K562 (cell line): ENCODE data around the gene ANK2. TPM values are rescaled to one million over a fixed set of nuclear protein-coding genes. Genes with fewer than 3 reads are reported as not detected.

Experiments
- ATAC-seq: fragments of 200-7000 bp; cut with Tn5 transposase; 3 replicates; pipeline ENCODE4 v1.9.1; 2020; ENCODE audit warnings: moderate library complexity
- BruUV-seq: library from RNA; stranded (reverse); fragments of 400-500 nt; replicated peaks from 2 replicates; lab custom pipeline; 2021; lab: Mats Ljungman, UMichigan
- CTCF ChIA-PET: fragments of 300-600 bp; formaldehyde crosslinking; extraction: SDS; loops from one replicate; lab custom pipeline; 2021; ENCODE audit warnings: low intra/inter-chr PET ratio; lab: Yijun Ruan, JAX
- POLR2A ChIA-PET: fragments of 300-600, 350-650 bp; sonication (Branson Sonifier 250); formaldehyde crosslinking; extraction: SDS; loops from one replicate; lab custom pipeline; 2021; ENCODE audit warnings: antibody characterized with exemption, inconsistent platforms; lab: Yijun Ruan, JAX
- DNase-seq, 4 experiments: peaks; one replicate each; pipeline versions ENCODE4 v3.0.0 to v3.0.0-alpha.2; 2011 to 2018; ENCODE audit warnings: low spot score in 3 of 4, mixed read lengths in 3 of 4; ENCODE audit errors: extremely low read depth in 1 of 4
- FAIRE-seq: peaks from 2 replicates; lab custom pipeline; 2011; peaks lifted over from hg19 to GRCh38; lab: Jason Lieb, UNC
- H2AFZ ChIP-seq: 2 replicates; pipeline ENCODE4 v1.6.0; 2011; ENCODE audit warnings: low read depth, low read length, control low read depth, inconsistent platforms
- H3K27ac ChIP-seq: fragments of 200-600 bp; 3 replicates; pipeline ENCODE4 v1.8.0; 2011; ENCODE audit warnings: low read depth, mild to moderate bottlenecking, control low read depth, inconsistent platforms, low read length, moderate library complexity, mixed read lengths; ENCODE audit errors: extremely low read depth
- H3K27me3 ChIP-seq, 2 experiments: fragments of 300-600 bp in 1 of 2; 2 replicates in 1 of 2; 3 replicates in 1 of 2; pipeline versions ENCODE4 v1.6.0 to v1.8.0; 2011; ENCODE audit warnings: inconsistent platforms in 2 of 2, low read length in 2 of 2, mild to moderate bottlenecking in 1 of 2, mixed read lengths in 1 of 2, moderate library complexity in 1 of 2; ENCODE audit not compliant: control insufficient read depth in 2 of 2, insufficient read depth in 2 of 2
- H3K36me3 ChIP-seq: fragments of 300-600 bp; 3 replicates; pipeline ENCODE4 v1.8.0; 2011; ENCODE audit warnings: mild to moderate bottlenecking, low read length, inconsistent platforms; ENCODE audit not compliant: control insufficient read depth, insufficient read depth
- H3K4me1 ChIP-seq, 2 experiments: fragments of 200-600 bp in 1 of 2; replicated peaks in 1 of 2; 2 replicates in 1 of 2; 3 replicates in 1 of 2; pipeline versions ENCODE4 v1.5.1 to v1.8.0; 2011; ENCODE audit warnings: inconsistent platforms in 2 of 2, low read length in 2 of 2, mild to moderate bottlenecking in 1 of 2, mixed read lengths in 1 of 2, moderate library complexity in 1 of 2; ENCODE audit not compliant: control insufficient read depth in 2 of 2, insufficient read depth in 2 of 2
- H3K4me2 ChIP-seq: 2 replicates; pipeline ENCODE4 v1.6.1; 2011; ENCODE audit warnings: low read length, control low read depth, inconsistent platforms, mixed read lengths; ENCODE audit not compliant: insufficient read depth
- H3K4me3 ChIP-seq: fragments of 200-600 bp; sonication (generic), shearing (Covaris generic); 2 replicates; pipeline ENCODE4 v1.5.1; 2016; ENCODE audit warnings: control low read depth, inconsistent platforms
- H3K79me2 ChIP-seq: fragments of 200-600 bp; 3 replicates; pipeline ENCODE4 v1.8.0; 2011; ENCODE audit warnings: low read length, inconsistent platforms; ENCODE audit not compliant: control insufficient read depth, insufficient read depth
- H3K9ac ChIP-seq, 2 experiments: 2 replicates each; pipeline versions ENCODE4 v1.6.0 to v1.6.1; 2011; ENCODE audit warnings: low read depth in 2 of 2, low read length in 2 of 2, control low read depth in 1 of 2, inconsistent platforms in 1 of 2, mild to moderate bottlenecking in 1 of 2, mixed read lengths in 1 of 2; ENCODE audit not compliant: insufficient read depth in 1 of 2
- H3K9me1 ChIP-seq: one replicate; pipeline ENCODE4 v1.6.0; 2011; ENCODE audit warnings: inconsistent platforms, mild to moderate bottlenecking, low read length, moderate library complexity; ENCODE audit not compliant: control insufficient read depth, insufficient read depth
- H3K9me3 ChIP-seq: replicated peaks from 2 replicates; pipeline ENCODE4 v1.5.1; 2011; ENCODE audit warnings: low read depth, low read length, inconsistent platforms; ENCODE audit not compliant: control insufficient read depth, insufficient read depth
- H4K20me1 ChIP-seq: replicated peaks from 2 replicates; pipeline ENCODE4 v1.6.1; 2011; ENCODE audit warnings: low read length, inconsistent platforms, mixed read lengths; ENCODE audit not compliant: control insufficient read depth, insufficient read depth
- BRD4 ChIP-seq: fragments of 200-600 bp; sonication (generic); IDR thresholded peaks from 2 replicates; pipeline ENCODE4 v1.6.1; 2017; ENCODE audit warnings: inconsistent platforms
- CBX2 ChIP-seq: fragments of 200-600 bp; sonication (generic); IDR thresholded peaks from one replicate; pipeline ENCODE4 v1.6.1; 2012; ENCODE audit warnings: mild to moderate bottlenecking, low read length, inconsistent platforms; ENCODE audit not compliant: insufficient read depth, poor library complexity, severe bottlenecking
- E2F5 ChIP-seq: sonication (generic); formaldehyde crosslinking; IDR thresholded peaks from 2 replicates; pipeline ENCODE4 v1.8.0; 2022; ENCODE audit warnings: mild to moderate bottlenecking, missing genetic modification reagents
- ID3 ChIP-seq, 2 experiments: fragments of 250-450 bp in 1 of 2; fragments of 450-650 bp in 1 of 2; sonication (Bioruptor Pico) in 1 of 2; IDR thresholded peaks; 2 replicates each; pipeline versions ENCODE4 v1.6.1 to v1.8.0; 2016 to 2021; ENCODE audit warnings: mild to moderate bottlenecking in 2 of 2, moderate library complexity in 2 of 2, missing compliant biosample characterization in 1 of 2, missing genetic modification characterization in 1 of 2
- MCM3 ChIP-seq: fragments of 450-650 bp; IDR thresholded peaks from 2 replicates; pipeline ENCODE4 v1.6.1; 2016
- MTA3 ChIP-seq: fragments of 450-650 bp; formaldehyde crosslinking; IDR thresholded peaks from 2 replicates; pipeline ENCODE4 v1.6.1; 2017; ENCODE audit warnings: mild to moderate bottlenecking, borderline replicate concordance
- NR3C1 ChIP-seq: sonication (generic); formaldehyde crosslinking; IDR thresholded peaks from 2 replicates; pipeline ENCODE4 v1.8.1; 2022; ENCODE audit warnings: missing genetic modification reagents
- NRF1 ChIP-seq, 2 experiments: fragments of 450-650 bp; IDR thresholded peaks in 1 of 2; conservative IDR thresholded peaks in 1 of 2; 2 replicates each; pipeline ENCODE4 v1.6.1; 2014; ENCODE audit warnings: mild to moderate bottlenecking in 2 of 2
- PATZ1 ChIP-seq: fragments of 250-450 bp; sonication (Bioruptor Pico); IDR thresholded peaks from 2 replicates; pipeline ENCODE4 v1.5.0; 2020; ENCODE audit warnings: mild to moderate bottlenecking, borderline replicate concordance
- POLR3G ChIP-seq: IDR thresholded peaks from 2 replicates; pipeline ENCODE4 v1.6.1; 2011; ENCODE audit not compliant: insufficient read length, insufficient replicate concordance; ENCODE audit errors: extremely low read depth
- SIN3A ChIP-seq, 2 experiments: fragments of 150-350 bp in 1 of 2; IDR thresholded peaks; 2 replicates each; pipeline ENCODE4 v1.6.1; 2011 to 2016; ENCODE audit warnings: borderline replicate concordance in 2 of 2, low read depth in 2 of 2, low read length in 2 of 2, mild to moderate bottlenecking in 2 of 2, moderate library complexity in 2 of 2; ENCODE audit not compliant: control insufficient read depth in 1 of 2
- THRB ChIP-seq: fragments of 450-650 bp; formaldehyde crosslinking; conservative IDR thresholded peaks from 2 replicates; pipeline ENCODE4 v1.4.0; 2022; ENCODE audit warnings: mild to moderate bottlenecking, missing genetic modification characterization
- ZNF12 ChIP-seq: sonication (generic); formaldehyde crosslinking; IDR thresholded peaks from 2 replicates; pipeline ENCODE4 v1.4.0; 2020; ENCODE audit warnings: mild to moderate bottlenecking, missing genetic modification reagents
- ZNF561 ChIP-seq: fragments of 450-650 bp; formaldehyde crosslinking; conservative IDR thresholded peaks from 2 replicates; pipeline ENCODE4 v1.4.0; 2020; ENCODE audit warnings: mild to moderate bottlenecking, moderate library complexity
- WGBS: fragments of 100-300 bp; shearing (Covaris generic); methylation state at CpG from one replicate; pipeline ENCODE4 v1.1.6; 2016; ENCODE audit warnings: low coverage, mixed read lengths; ENCODE audit not compliant: insufficient coverage; ENCODE audit errors: missing lambda C conversion rate; 5-methylcytosine and 5-hydroxymethylcytosine counted together
- in situ Hi-C: fragments of 300-500 bp; cut with MboI; formaldehyde crosslinking; loops from 4 replicates; pipeline ENCODE4 v1.15.0; 2018; ENCODE audit warnings: inconsistent platforms, mixed read lengths
- intact Hi-C: fragments of 100-400 bp; cut with micrococcal nuclease; formaldehyde crosslinking; loops from 2 replicates; pipeline ENCODE4 v1.14.2; 2022
- polyA plus RNA-seq, 8 experiments: library from polyadenylated mRNA; depleted of rRNA in 4 of 8; stranded (reverse) in 5 of 8; unstranded in 3 of 8; fragments of >200 nt; fragmentation: Nextera tagmentation in 2 of 8; fragmentation: Illumina TruSeq in 1 of 8; extraction: Ambion mirVana in 2 of 8; extraction: Trizol in 1 of 8; gene quantifications; 2 replicates each; pipeline versions ENCODE4 v1.2.1 to v1.2.3, GENCODE V29; 2011 to 2014; ENCODE audit warnings: inconsistent platforms in 1 of 8, missing spikeins in 1 of 8
- total RNA-seq, 7 experiments: library from RNA; depleted of rRNA in 6 of 7; stranded (reverse); fragments of >200 nt in 6 of 7; fragmentation: Illumina TruSeq in 2 of 7; extraction: Trizol in 2 of 7; gene quantifications; 2 replicates each; pipeline versions ENCODE4 v1.2.1 to v1.2.3, GENCODE V29; 2011 to 2021; ENCODE audit warnings: low replicate concordance in 1 of 7

ANK2 gene
- total and polyA plus RNA-seq, 9 of the 15 experiments (the other 6 are each of a cell fraction or from before 2014, with no cell fraction given), result 0.07 to 0.24 TPM; not detected in 7

- H3K9me3 ChIP-seq, result no peaks in the 10 kb centered on the region; the same call in 1 of the 2 replicates
- ATAC-seq (no peak), FAIRE-seq (no peak), DNase-seq (no peak)
- WGBS, result 3% methylated on average over 3 of the region's 3 CpGs
- no peak overlapping the region for H3K4me2 ChIP-seq
- no peak overlapping the region for H3K4me3 ChIP-seq
- no peaks in the 10 kb centered on the region for H3K4me1 ChIP-seq
- H4K20me1 ChIP-seq, result no peaks in the 10 kb centered on the region
- CTCF ChIA-PET, result no interaction called here
- no peak overlapping the region for H3K9ac ChIP-seq
- H3K36me3 ChIP-seq, result no peaks in the 10 kb centered on the region
- TF ChIP-seq BRD4, result no peak
- no peak for TF ChIP-seq POLR3G
- no peak for TF ChIP-seq NR3C1 (CRISPR knock-in tag)
- TF ChIP-seq ZNF12, result no peak
- TF ChIP-seq MTA3, result no peak
- TF ChIP-seq NRF1 (conservative IDR thresholded peaks at IDR 0.05 in 1 of 2, IDR thresholded peaks at IDR 0.05 in 1 of 2), result no peak
- TF ChIP-seq THRB (CRISPR knock-in tag), result no peak
- TF ChIP-seq ID3 (CRISPR knock-in tag; IDR thresholded peaks at IDR 0.05), result no peak
- no peak for TF ChIP-seq ID3 (tag; IDR thresholded peaks at IDR 0.05)
- no peak for TF ChIP-seq E2F5 (CRISPR knock-in tag)
- TF ChIP-seq SIN3A (IDR thresholded peaks at IDR 0.05; ENCODE audit: borderline replicate concordance in 2 of 2, control insufficient read depth in 1 of 2, low read depth in 2 of 2, low read length in 2 of 2), result no peak
- TF ChIP-seq ZNF561 (CRISPR knock-in tag), result no peak
- TF ChIP-seq CBX2, result no peak
- TF ChIP-seq MCM3, result no peak
- TF ChIP-seq PATZ1, result no peak
- in situ Hi-C loops (no loop called here), intact Hi-C loops (no loop called here)
- no peaks in the 10 kb centered on the region for H3K9me1 ChIP-seq
- H3K27ac ChIP-seq, result no peak overlapping the region
- POLR2A ChIA-PET, result no interaction called here
- H3K79me2 ChIP-seq, result no peaks in the 10 kb centered on the region
- no TSS peak for BruUV-seq
- no peaks in the 10 kb centered on the region for H3K27me3 ChIP-seq
- H2AFZ ChIP-seq, result no peak overlapping the region
Measured at GRCh38 chr4:113065629-113066028, 16.2 kb downstream of the ANK2 start.
